Measurements from ENCODE around the gene TAS1R3.

Gene TAS1R3

GRCh38 chr1:1331068-1331965, at the start of gene TAS1R3:
TSS of gene TAS1R3 (plus strand) at chr1:1331280. CDS start at chr1:1331346, 66 bp downstream.
- no peak for DNase-seq

- DNase-seq: no peak
These were observed 49.4 kb upstream of the TAS1R3 start for GRCh38 chr1:1281533-1282321.

- DNase-seq: no peak
These were observed 48.1 kb upstream of the TAS1R3 start for GRCh38 chr1:1282998-1283397.

- DNase-seq: no peak
These were observed 47.3 kb upstream of the TAS1R3 start for GRCh38 chr1:1283821-1284220.

GRCh38 chr1:1284221-1285101, 46.6 kb upstream of the TAS1R3 start:
- no peak for DNase-seq

GRCh38 chr1:1285102-1285571, 45.9 kb upstream of the TAS1R3 start:
- no peak for DNase-seq

- no peak for DNase-seq
These were observed 45.3 kb upstream of the TAS1R3 start for GRCh38 chr1:1285611-1286311.

- DNase-seq: no peak
These were observed 44.5 kb upstream of the TAS1R3 start for GRCh38 chr1:1286313-1287261.

GRCh38 chr1:1287288-1288110, 43.6 kb upstream of the TAS1R3 start:
- peak; percentile 12 for DNase-seq

GRCh38 chr1:1290238-1290731, 40.8 kb upstream of the TAS1R3 start:
- peak; percentile 51 for DNase-seq

- peak; percentile 55 for DNase-seq
These were observed 40.0 kb upstream of the TAS1R3 start for GRCh38 chr1:1291023-1291528.

- peak; percentile 64 for DNase-seq
These were observed 39.3 kb upstream of the TAS1R3 start for GRCh38 chr1:1291548-1292441.

- no peak for DNase-seq
These were observed 38.7 kb upstream of the TAS1R3 start for GRCh38 chr1:1292442-1292779.

- no peak for DNase-seq
These were observed 38.2 kb upstream of the TAS1R3 start for GRCh38 chr1:1292851-1293250.

GRCh38 chr1:1293263-1294249, 37.5 kb upstream of the TAS1R3 start:
- DNase-seq: no peak

- no peak for DNase-seq
These were observed 36.7 kb upstream of the TAS1R3 start for GRCh38 chr1:1294250-1294890.

All from NCI-H146 (cell line).